ENCODE data around the gene PAQR7.

PAQR7 gene

DNA sequence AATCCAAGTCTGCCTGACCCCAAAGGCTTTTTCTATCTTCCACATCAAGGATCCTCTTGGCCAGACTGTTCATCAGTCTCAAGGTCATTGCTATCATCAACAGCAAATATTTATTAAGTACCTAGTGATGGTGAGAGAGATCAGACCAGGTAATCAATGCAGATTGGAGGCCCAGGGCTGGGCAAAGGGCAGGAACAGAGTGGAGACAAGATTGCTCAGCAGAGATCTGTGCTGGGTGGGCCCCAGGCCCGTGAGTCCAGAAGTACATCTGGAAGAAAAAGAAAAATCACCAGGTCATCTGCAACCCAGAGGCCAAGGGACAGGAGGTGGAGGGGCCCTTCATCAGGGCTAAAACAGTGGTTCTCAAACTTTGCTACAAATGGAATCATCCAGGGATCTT is 10.1 kb upstream of the PAQR7 start:
- H3K9me2 ChIP-seq (ENCODE audit: low read depth, low read length): no peaks in the 10 kb centered on the region
- no peaks in the 10 kb centered on the region for H3K4me1 ChIP-seq (ENCODE audit: insufficient read depth, low read length, severe bottlenecking)
- H3K79me2 ChIP-seq (ENCODE audit: insufficient read depth, low read length): no peaks in the 10 kb centered on the region
- no peak overlapping the region for H3K4me2 ChIP-seq (ENCODE audit: low read length)
- no peak overlapping the region for H3K27ac ChIP-seq (ENCODE audit: low read depth, low read length, poor library complexity, severe bottlenecking)
- H3K4me3 ChIP-seq (ENCODE audit: low read depth, low read length, poor library complexity, severe bottlenecking): no peak overlapping the region
- H3K27me3 ChIP-seq (ENCODE audit: insufficient read depth, low read length): no peaks in the 10 kb centered on the region
- no peak overlapping the region for H3K9ac ChIP-seq (ENCODE audit: low read length)
- no peak for TF ChIP-seq EZH2 (IDR thresholded peaks at IDR 0.05; ENCODE audit: borderline replicate concordance, low read length)
- TF ChIP-seq, protein P1, sequence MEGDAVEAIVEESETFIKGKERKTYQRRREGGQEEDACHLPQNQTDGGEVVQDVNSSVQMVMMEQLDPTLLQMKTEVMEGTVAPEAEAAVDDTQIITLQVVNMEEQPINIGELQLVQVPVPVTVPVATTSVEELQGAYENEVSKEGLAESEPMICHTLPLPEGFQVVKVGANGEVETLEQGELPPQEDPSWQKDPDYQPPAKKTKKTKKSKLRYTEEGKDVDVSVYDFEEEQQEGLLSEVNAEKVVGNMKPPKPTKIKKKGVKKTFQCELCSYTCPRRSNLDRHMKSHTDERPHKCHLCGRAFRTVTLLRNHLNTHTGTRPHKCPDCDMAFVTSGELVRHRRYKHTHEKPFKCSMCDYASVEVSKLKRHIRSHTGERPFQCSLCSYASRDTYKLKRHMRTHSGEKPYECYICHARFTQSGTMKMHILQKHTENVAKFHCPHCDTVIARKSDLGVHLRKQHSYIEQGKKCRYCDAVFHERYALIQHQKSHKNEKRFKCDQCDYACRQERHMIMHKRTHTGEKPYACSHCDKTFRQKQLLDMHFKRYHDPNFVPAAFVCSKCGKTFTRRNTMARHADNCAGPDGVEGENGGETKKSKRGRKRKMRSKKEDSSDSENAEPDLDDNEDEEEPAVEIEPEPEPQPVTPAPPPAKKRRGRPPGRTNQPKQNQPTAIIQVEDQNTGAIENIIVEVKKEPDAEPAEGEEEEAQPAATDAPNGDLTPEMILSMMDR (IDR thresholded peaks at IDR 0.05; ENCODE audit: low read length): no peak
- H3F3A ChIP-seq (ENCODE audit: insufficient read depth, low read length): no peaks in the 10 kb centered on the region
- H3K36me3 ChIP-seq (ENCODE audit: insufficient read depth, low read length): peaks cover 17% of the 10 kb centered on the region
- no peaks in the 10 kb centered on the region for H4K20me1 ChIP-seq (ENCODE audit: insufficient read depth, low read length)
- H2AFZ ChIP-seq (ENCODE audit: low read length): no peak overlapping the region
- H3K9me3 ChIP-seq (ENCODE audit: low read length): no peaks in the 10 kb centered on the region

DNA sequence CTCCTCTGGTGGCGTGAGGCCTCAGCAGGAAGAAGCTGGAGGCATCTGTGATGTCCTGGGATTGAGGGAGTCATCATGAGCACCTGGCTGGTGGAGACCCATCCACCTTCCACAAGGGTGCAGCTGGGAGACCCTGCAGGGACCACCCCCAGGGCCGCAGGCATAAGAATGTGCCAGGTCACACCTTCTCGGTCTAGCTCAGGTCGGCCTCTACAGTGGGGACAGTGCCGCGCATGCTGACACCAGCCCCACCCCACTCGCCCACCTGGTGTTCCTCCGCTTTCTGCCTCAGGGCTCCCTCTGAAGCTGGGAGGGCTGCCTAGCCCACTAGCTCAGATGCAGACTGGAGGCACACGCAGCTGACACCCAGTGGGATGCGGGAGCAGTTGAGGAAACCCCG is 5.8 kb upstream of the PAQR7 start:
- H3K4me2 ChIP-seq (ENCODE audit: low read length): no peak overlapping the region
- H3K9me3 ChIP-seq (ENCODE audit: low read length): no peaks in the 10 kb centered on the region
- no peaks in the 10 kb centered on the region for H3K4me1 ChIP-seq (ENCODE audit: insufficient read depth, low read length, severe bottlenecking)
- H3K79me2 ChIP-seq (ENCODE audit: insufficient read depth, low read length): no peaks in the 10 kb centered on the region
- H2AFZ ChIP-seq (ENCODE audit: low read length): no peak overlapping the region
- H3K9ac ChIP-seq (ENCODE audit: low read length): no peak overlapping the region
- TF ChIP-seq, protein P1 (IDR thresholded peaks at IDR 0.05; ENCODE audit: low read length): no peak
- TF ChIP-seq EZH2 (IDR thresholded peaks at IDR 0.05; ENCODE audit: borderline replicate concordance, low read length): no peak
- no peaks in the 10 kb centered on the region for H4K20me1 ChIP-seq (ENCODE audit: insufficient read depth, low read length)
- H3K27me3 ChIP-seq (ENCODE audit: insufficient read depth, low read length): no peaks in the 10 kb centered on the region
- no peaks in the 10 kb centered on the region for H3K9me2 ChIP-seq (ENCODE audit: low read depth, low read length)
- H3K36me3 ChIP-seq (ENCODE audit: insufficient read depth, low read length): no peaks in the 10 kb centered on the region; the same call in 1 of the 2 replicates
- H3K27ac ChIP-seq (ENCODE audit: low read depth, low read length, poor library complexity, severe bottlenecking): no peak overlapping the region
- no peak overlapping the region for H3K4me3 ChIP-seq (ENCODE audit: low read depth, low read length, poor library complexity, severe bottlenecking)
- H3F3A ChIP-seq (ENCODE audit: insufficient read depth, low read length): no peaks in the 10 kb centered on the region

DNA sequence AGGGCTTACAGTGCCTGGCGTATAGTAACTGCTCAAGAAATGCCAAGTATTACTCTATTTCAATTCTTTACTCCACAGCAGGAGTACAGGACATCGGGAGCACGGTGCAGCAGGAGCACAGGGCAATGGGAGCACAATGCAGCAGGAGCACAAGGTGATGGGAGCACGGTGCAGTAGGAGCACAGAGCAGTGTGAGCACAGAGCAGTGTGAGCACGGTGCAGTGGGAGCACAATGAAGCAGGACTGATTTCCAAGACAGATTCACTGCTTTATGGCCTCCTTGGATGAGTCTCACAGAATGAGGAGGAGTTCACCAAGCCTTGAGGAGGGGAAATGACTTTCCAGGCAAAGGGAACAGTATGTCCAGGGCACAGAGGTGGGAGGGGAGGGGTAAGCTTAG is 5.0 kb upstream of the PAQR7 start:
- no peak for TF ChIP-seq EZH2 (IDR thresholded peaks at IDR 0.05; ENCODE audit: borderline replicate concordance, low read length)
- TF ChIP-seq, protein P1 (IDR thresholded peaks at IDR 0.05; ENCODE audit: low read length): no peak
- Histone ChIP-seq H3K27ac (ENCODE audit: low read depth, low read length, poor library complexity, severe bottlenecking) (no peak overlapping the region), H3K4me2 (ENCODE audit: low read length) (no peak overlapping the region), H3K9me3 (ENCODE audit: low read length) (no peaks in the 10 kb centered on the region), H3K79me2 (ENCODE audit: insufficient read depth, low read length) (no peaks in the 10 kb centered on the region), H3K4me3 (ENCODE audit: low read depth, low read length, poor library complexity, severe bottlenecking) (no peak overlapping the region), H3K9me2 (ENCODE audit: low read depth, low read length) (no peaks in the 10 kb centered on the region), H3K9ac (ENCODE audit: low read length) (no peak overlapping the region), H2AFZ (ENCODE audit: low read length) (no peak overlapping the region), H3K4me1 (ENCODE audit: insufficient read depth, low read length, severe bottlenecking) (peaks cover 4% of the 10 kb centered on the region), H3F3A (ENCODE audit: insufficient read depth, low read length) (no peaks in the 10 kb centered on the region), H4K20me1 (ENCODE audit: insufficient read depth, low read length) (no peaks in the 10 kb centered on the region), H3K27me3 (ENCODE audit: insufficient read depth, low read length) (no peaks in the 10 kb centered on the region), H3K36me3 (ENCODE audit: insufficient read depth, low read length) (no peaks in the 10 kb centered on the region; the same call in 1 of the 2 replicates)

Data from OCI-LY1 (cell line).